Caco-2 (cell line): Measurements from ENCODE around the gene CYP4V2. TPM values are rescaled to one million over a fixed set of nuclear protein-coding genes. Genes with fewer than 3 reads are reported as not detected.
"Not testable (repeated sequence)": the region's sequence is repeated elsewhere in the genome, so short reads cannot be mapped to it uniquely, and the experiment has no call there.

ENCODE experiments used
- BruUV-seq: library from RNA; stranded (reverse); fragments of 400-500 nt; replicated peaks from 2 replicates; lab custom pipeline; 2021; lab: Mats Ljungman, UMichigan
- CTCF ChIA-PET: fragments of 300-600 bp; sonication (Branson Sonifier 250); formaldehyde crosslinking; loops from one replicate; lab custom pipeline; 2022; ENCODE audit warnings: antibody characterized with exemption; lab: Charles Lee
- POLR2A ChIA-PET: fragments of 300-600 bp; sonication (Branson Sonifier 250); formaldehyde crosslinking; loops from one replicate; lab custom pipeline; 2022; ENCODE audit warnings: antibody characterized with exemption; lab: Charles Lee
- DNase-seq, 2 experiments: peaks; one replicate each; pipeline versions ENCODE4 v3.0.0 to v3.0.0-alpha.2; 2020 to 2022
- H3K27me3 ChIP-seq: replicated peaks from 2 replicates; pipeline ENCODE4 v1.6.0; 2011; ENCODE audit warnings: low read length; ENCODE audit not compliant: control insufficient read depth, insufficient read depth
- H3K36me3 ChIP-seq: 2 replicates; pipeline ENCODE4 v1.5.1; 2011; ENCODE audit warnings: low read length; ENCODE audit not compliant: control insufficient read depth, insufficient read depth
- H3K4me1 ChIP-seq: fragments of 250-450 bp; sonication (Bioruptor Pico); 2 replicates; pipeline ENCODE4 v1.5.1; 2020; ENCODE audit warnings: mild to moderate bottlenecking
- H3K4me3 ChIP-seq: 2 replicates; pipeline ENCODE4 v1.5.1; 2011; ENCODE audit warnings: low read depth, mild to moderate bottlenecking, control low read depth, low read length
- H3K9me3 ChIP-seq: fragments of 250-450 bp; sonication (Bioruptor Pico); 2 replicates; pipeline ENCODE4 v1.5.1; 2020; ENCODE audit warnings: mild to moderate bottlenecking, moderate library complexity
- H3K27ac Mint-ChIP-seq: one replicate; pipeline ENCODE4 v1.8.0; 2022; ENCODE audit warnings: mixed read lengths; ENCODE audit not compliant: unreplicated experiment
- H3K27me3 Mint-ChIP-seq: one replicate; pipeline ENCODE4 v1.8.0; 2022; ENCODE audit warnings: mixed read lengths; ENCODE audit not compliant: insufficient read depth, unreplicated experiment
- H3K36me3 Mint-ChIP-seq: one replicate; pipeline ENCODE4 v1.8.0; 2022; ENCODE audit warnings: mild to moderate bottlenecking, mixed read lengths; ENCODE audit not compliant: insufficient read depth, unreplicated experiment
- H3K4me1 Mint-ChIP-seq: one replicate; pipeline ENCODE4 v1.8.0; 2022; ENCODE audit warnings: low read depth, mixed read lengths; ENCODE audit not compliant: unreplicated experiment
- H3K4me3 Mint-ChIP-seq: one replicate; pipeline ENCODE4 v1.8.0; 2022; ENCODE audit warnings: mild to moderate bottlenecking, moderate library complexity, mixed read lengths; ENCODE audit not compliant: unreplicated experiment
- H3K9me3 Mint-ChIP-seq: one replicate; pipeline ENCODE4 v1.8.0; 2022; ENCODE audit warnings: mixed read lengths; ENCODE audit not compliant: unreplicated experiment
- intact Hi-C: fragments of 100-400 bp; cut with micrococcal nuclease; formaldehyde crosslinking; loops from one replicate; pipeline ENCODE4 v1.10.0; 2022; ENCODE audit not compliant: unreplicated experiment
- total RNA-seq: library from RNA; stranded (reverse); gene quantifications from 2 replicates; pipeline ENCODE4 v1.2.3, GENCODE V29; 2022
- TF ChIP-seq, protein P1 (sequence below), 2 experiments: fragments of 200-600 bp in 1 of 2; IDR thresholded peaks; 1 replicate in 1 of 2; 2 replicates in 1 of 2; pipeline versions ENCODE4 v1.5.1 to v1.8.0; 2011 to 2022; ENCODE audit warnings: antibody characterized with exemption in 1 of 2, control low read depth in 1 of 2, inconsistent platforms in 1 of 2, low read depth in 1 of 2, low read length in 1 of 2, mild to moderate bottlenecking in 1 of 2, moderate library complexity in 1 of 2; ENCODE audit not compliant: insufficient read depth in 1 of 2, severe bottlenecking in 1 of 2, unreplicated experiment in 1 of 2

Gene CYP4V2
- total RNA-seq, 1 experiment from 2014 or later, result 2.1 TPM

DNA sequence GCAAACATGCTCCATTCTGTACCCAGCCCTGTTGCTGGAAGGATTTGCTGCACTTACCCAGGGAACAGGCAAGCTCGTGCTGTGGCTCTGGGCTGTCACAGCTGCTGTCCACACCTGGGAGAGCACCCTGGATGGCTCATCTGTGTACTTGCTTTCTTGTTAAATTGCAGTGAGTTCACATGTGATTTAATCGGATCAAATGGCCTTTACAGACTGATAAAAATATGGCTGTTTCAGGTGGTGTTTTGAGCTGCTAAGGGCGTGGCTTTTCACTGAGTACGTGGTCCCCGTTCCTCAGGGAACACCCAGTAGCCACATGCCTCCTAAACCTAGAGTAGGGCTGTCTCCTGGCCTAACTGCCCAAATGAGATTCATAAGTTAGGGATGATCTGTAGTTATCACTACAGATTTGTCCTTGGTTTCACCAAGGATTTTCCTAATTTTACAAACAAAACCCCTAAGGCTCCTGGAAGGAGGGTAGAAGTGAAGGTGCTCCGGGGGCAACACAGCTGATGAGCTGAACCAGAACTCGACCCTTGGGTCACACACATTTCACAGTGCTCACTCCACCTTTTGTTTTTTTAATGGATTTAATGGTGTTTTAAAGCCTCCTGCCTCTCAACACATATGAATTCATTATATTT lies 49.6 kb downstream of the CYP4V2 start:
- H3K36me3 ChIP-seq, result no peaks in the 10 kb centered on the region
- no TSS peak for BruUV-seq
- no peaks in the 10 kb centered on the region for H3K4me1 ChIP-seq
- Mint-ChIP-seq H3K27me3 (peaks cover 5% of the 10 kb centered on the region), H3K36me3 (no peaks in the 10 kb centered on the region), H3K4me3 (no peak overlapping the region), H3K9me3 (no peaks in the 10 kb centered on the region), H3K4me1 (no peaks in the 10 kb centered on the region), H3K27ac (no peak overlapping the region)
- H3K27me3 ChIP-seq, result no peaks in the 10 kb centered on the region
- H3K4me3 ChIP-seq, result no peak overlapping the region
- intact Hi-C loops, result no loop called here
- POLR2A ChIA-PET, result no interaction called here
- TF ChIP-seq, protein P1, sequence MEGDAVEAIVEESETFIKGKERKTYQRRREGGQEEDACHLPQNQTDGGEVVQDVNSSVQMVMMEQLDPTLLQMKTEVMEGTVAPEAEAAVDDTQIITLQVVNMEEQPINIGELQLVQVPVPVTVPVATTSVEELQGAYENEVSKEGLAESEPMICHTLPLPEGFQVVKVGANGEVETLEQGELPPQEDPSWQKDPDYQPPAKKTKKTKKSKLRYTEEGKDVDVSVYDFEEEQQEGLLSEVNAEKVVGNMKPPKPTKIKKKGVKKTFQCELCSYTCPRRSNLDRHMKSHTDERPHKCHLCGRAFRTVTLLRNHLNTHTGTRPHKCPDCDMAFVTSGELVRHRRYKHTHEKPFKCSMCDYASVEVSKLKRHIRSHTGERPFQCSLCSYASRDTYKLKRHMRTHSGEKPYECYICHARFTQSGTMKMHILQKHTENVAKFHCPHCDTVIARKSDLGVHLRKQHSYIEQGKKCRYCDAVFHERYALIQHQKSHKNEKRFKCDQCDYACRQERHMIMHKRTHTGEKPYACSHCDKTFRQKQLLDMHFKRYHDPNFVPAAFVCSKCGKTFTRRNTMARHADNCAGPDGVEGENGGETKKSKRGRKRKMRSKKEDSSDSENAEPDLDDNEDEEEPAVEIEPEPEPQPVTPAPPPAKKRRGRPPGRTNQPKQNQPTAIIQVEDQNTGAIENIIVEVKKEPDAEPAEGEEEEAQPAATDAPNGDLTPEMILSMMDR (IDR thresholded peaks at IDR 0.05; ENCODE audit: insufficient read depth in 1 of 2, low read depth in 1 of 2, low read length in 1 of 2, severe bottlenecking in 1 of 2, unreplicated experiment in 1 of 2), result no peak
- H3K9me3 ChIP-seq, result no peaks in the 10 kb centered on the region
- no peak for DNase-seq
- CTCF ChIA-PET, result no interaction called here

DNA sequence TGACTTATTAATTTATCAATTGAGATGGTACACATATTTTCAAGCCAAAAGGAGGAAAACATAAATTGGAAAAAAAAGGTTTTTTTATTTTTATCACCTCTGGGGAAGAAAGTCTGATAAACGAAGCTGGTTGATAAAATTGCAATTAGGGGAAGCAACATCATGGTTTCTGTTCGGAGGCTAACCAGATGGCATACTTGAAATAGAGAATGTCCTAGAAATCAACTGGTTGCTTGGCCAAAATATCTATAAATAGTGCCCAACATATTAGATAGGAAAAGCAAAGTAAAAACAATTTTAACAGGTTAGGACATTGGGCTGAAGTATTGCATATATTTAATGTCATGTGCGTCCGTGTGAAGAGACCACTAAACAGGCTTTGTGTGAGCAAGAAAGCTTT lies 50.2 kb downstream of the CYP4V2 start:
- intact Hi-C loops, result no loop called here
- no peaks in the 10 kb centered on the region for H3K4me1 ChIP-seq
- TF ChIP-seq, protein P1 (IDR thresholded peaks at IDR 0.05; ENCODE audit: insufficient read depth in 1 of 2, low read depth in 1 of 2, low read length in 1 of 2, severe bottlenecking in 1 of 2, unreplicated experiment in 1 of 2), result no peak
- H3K36me3 ChIP-seq, result no peaks in the 10 kb centered on the region
- no peak for DNase-seq
- peaks cover 7% of the 10 kb centered on the region for H3K27me3 Mint-ChIP-seq
- no TSS peak for BruUV-seq
- H3K27me3 ChIP-seq, result no peaks in the 10 kb centered on the region
- no peaks in the 10 kb centered on the region for H3K9me3 Mint-ChIP-seq
- no peaks in the 10 kb centered on the region for H3K9me3 ChIP-seq
- no peak overlapping the region for H3K4me3 ChIP-seq
- ChIA-PET POLR2A (no interaction called here), CTCF (interaction anchor here (0.6 kb wide), 1 partner anchor 24 kb away, joined by 4 read pairs; no protein-coding TSS in a partner anchor)
- H3K4me1 Mint-ChIP-seq, result no peaks in the 10 kb centered on the region
- no peak overlapping the region for H3K27ac Mint-ChIP-seq
- no peak overlapping the region for H3K4me3 Mint-ChIP-seq
- no peaks in the 10 kb centered on the region for H3K36me3 Mint-ChIP-seq

DNA sequence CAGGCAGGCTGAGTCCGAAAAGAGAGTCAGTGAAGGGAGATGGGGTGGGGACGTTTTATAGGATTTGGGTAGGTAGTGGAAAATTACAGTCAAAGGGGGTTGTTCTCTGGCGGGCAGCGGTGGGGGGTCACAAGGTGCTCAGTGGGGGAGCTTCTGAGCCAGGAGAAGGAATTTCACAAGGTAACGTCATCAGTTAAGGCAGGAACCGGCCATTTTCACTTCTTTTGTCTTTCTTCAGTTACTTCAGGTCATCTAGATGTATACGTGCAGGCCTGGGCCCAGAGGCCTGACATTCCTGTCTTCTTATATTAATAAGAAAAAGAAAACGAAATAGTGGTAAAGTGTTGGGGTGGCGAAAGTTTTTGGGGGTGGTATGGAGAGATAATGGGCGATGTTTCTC lies 50.7 kb downstream of the CYP4V2 start:
- BruUV-seq, result not testable (repeated sequence)

More for the DNA sequence above, 50.7 kb downstream of the CYP4V2 start:
- H3K4me1 ChIP-seq, H3K27me3 ChIP-seq, POLR2A ChIA-PET, H3K9me3 Mint-ChIP-seq, H3K36me3 ChIP-seq, H3K4me3 ChIP-seq, H3K4me1 Mint-ChIP-seq, H3K36me3 Mint-ChIP-seq, intact Hi-C loops, H3K27me3 Mint-ChIP-seq, H3K27ac Mint-ChIP-seq, H3K9me3 ChIP-seq, DNase-seq, H3K4me3 Mint-ChIP-seq: not testable (repeated sequence)
- CTCF ChIA-PET, result interaction anchor here (0.6 kb wide), 1 partner anchor 24 kb away, joined by 4 read pairs; no protein-coding TSS in a partner anchor
